GM19240 (cell line): Measurements from ENCODE around the gene TUT4.
A peak's percentile ranks its signal among the peaks of the same experiment; 100 is the strongest.

ENCODE experiments used
- DNase-seq: peaks from one replicate; pipeline ENCODE4 v3.0.0; 2011; ENCODE audit warnings: low spot score; ENCODE audit not compliant: insufficient read length

TUT4 gene

GRCh38 chr1:52404975-52405338 is 147.9 kb downstream of the TUT4 start:
- no peak for DNase-seq

- peak; percentile 92 for DNase-seq
Measured at GRCh38 chr1:52404116-52404974, 148.5 kb downstream of the TUT4 start, which contains the start of the genes ORC1 and PRPF38A. ORC1 (minus strand) TSS chr1:52404423; CDS start chr1:52402223, 2,200 bp downstream. PRPF38A (plus strand) TSS chr1:52404602; CDS start chr1:52404750, 148 bp downstream.

GRCh38 chr1:52403566-52404115 is 149.3 kb downstream of the TUT4 start:
- peak; percentile 31 for DNase-seq

GRCh38 chr1:52402860-52403240 is 150.0 kb downstream of the TUT4 start:
- DNase-seq: no peak

- no peak for DNase-seq
Measured at GRCh38 chr1:52400131-52400530, 152.8 kb downstream of the TUT4 start.

GRCh38 chr1:52399629-52400028 is 153.3 kb downstream of the TUT4 start:
- DNase-seq: no peak

- no peak for DNase-seq
Measured at GRCh38 chr1:52393174-52393573, 159.7 kb downstream of the TUT4 start.

GRCh38 chr1:52386458-52386857 is 166.4 kb downstream of the TUT4 start:
- DNase-seq: no peak

- no peak for DNase-seq
Measured at GRCh38 chr1:52385376-52385775, 167.5 kb downstream of the TUT4 start.
